ENCODE measurements around the gene SLC24A3.

The SLC24A3 gene

GRCh38 chr20:19531446-19531845, 319.0 kb downstream of the SLC24A3 start:
- H3K4me3 ChIP-seq (ENCODE audit: low read length) = no peak overlapping the region
- no peak for TF ChIP-seq ZNF274 (IDR thresholded peaks at IDR 0.05; ENCODE audit: low read depth, low read length)

GRCh38 chr20:19538556-19538955, 326.1 kb downstream of the SLC24A3 start:
- TF ChIP-seq ZNF274 (IDR thresholded peaks at IDR 0.05; ENCODE audit: low read depth, low read length) = no peak
- H3K4me3 ChIP-seq (ENCODE audit: low read length) = no peak overlapping the region

- no peak for TF ChIP-seq ZNF274 (IDR thresholded peaks at IDR 0.05; ENCODE audit: low read depth, low read length)
- no peak overlapping the region for H3K4me3 ChIP-seq (ENCODE audit: low read length)
Measured at GRCh38 chr20:19539191-19539590, 326.7 kb downstream of the SLC24A3 start.

GRCh38 chr20:19540392-19540791, 327.9 kb downstream of the SLC24A3 start:
- TF ChIP-seq ZNF274 (IDR thresholded peaks at IDR 0.05; ENCODE audit: low read depth, low read length) = no peak
- H3K4me3 ChIP-seq (ENCODE audit: low read length) = no peak overlapping the region

- TF ChIP-seq ZNF274 (IDR thresholded peaks at IDR 0.05; ENCODE audit: low read depth, low read length) = no peak
- H3K4me3 ChIP-seq (ENCODE audit: low read length) = no peak overlapping the region
Measured at GRCh38 chr20:19543101-19543500, 330.7 kb downstream of the SLC24A3 start.

GRCh38 chr20:19544684-19545083, 332.2 kb downstream of the SLC24A3 start:
- TF ChIP-seq ZNF274 (IDR thresholded peaks at IDR 0.05; ENCODE audit: low read depth, low read length) = no peak
- H3K4me3 ChIP-seq (ENCODE audit: low read length) = no peak overlapping the region

GRCh38 chr20:19546648-19547047, 334.2 kb downstream of the SLC24A3 start:
- H3K4me3 ChIP-seq (ENCODE audit: low read length) = no peak overlapping the region
- TF ChIP-seq ZNF274 (IDR thresholded peaks at IDR 0.05; ENCODE audit: low read depth, low read length) = no peak

- no peak overlapping the region for H3K4me3 ChIP-seq (ENCODE audit: low read length)
- no peak for TF ChIP-seq ZNF274 (IDR thresholded peaks at IDR 0.05; ENCODE audit: low read depth, low read length)
Measured at GRCh38 chr20:19547547-19547946, 335.1 kb downstream of the SLC24A3 start.

- no peak overlapping the region for H3K4me3 ChIP-seq (ENCODE audit: low read length)
- no peak for TF ChIP-seq ZNF274 (IDR thresholded peaks at IDR 0.05; ENCODE audit: low read depth, low read length)
Measured at GRCh38 chr20:19549896-19550295, 337.5 kb downstream of the SLC24A3 start.

- no peak overlapping the region for H3K4me3 ChIP-seq (ENCODE audit: low read length)
- TF ChIP-seq ZNF274 (IDR thresholded peaks at IDR 0.05; ENCODE audit: low read depth, low read length) = no peak
Measured at GRCh38 chr20:19552221-19553180, 340.1 kb downstream of the SLC24A3 start.

GRCh38 chr20:19554666-19555065, 342.2 kb downstream of the SLC24A3 start:
- TF ChIP-seq ZNF274 (IDR thresholded peaks at IDR 0.05; ENCODE audit: low read depth, low read length) = no peak
- H3K4me3 ChIP-seq (ENCODE audit: low read length) = no peak overlapping the region

GRCh38 chr20:19555726-19556125, 343.3 kb downstream of the SLC24A3 start:
- H3K4me3 ChIP-seq (ENCODE audit: low read length) = no peak overlapping the region
- no peak for TF ChIP-seq ZNF274 (IDR thresholded peaks at IDR 0.05; ENCODE audit: low read depth, low read length)

GRCh38 chr20:19557291-19557690, 344.8 kb downstream of the SLC24A3 start:
- TF ChIP-seq ZNF274 (IDR thresholded peaks at IDR 0.05; ENCODE audit: low read depth, low read length) = no peak
- no peak overlapping the region for H3K4me3 ChIP-seq (ENCODE audit: low read length)

- H3K4me3 ChIP-seq (ENCODE audit: low read length) = no peak overlapping the region
- TF ChIP-seq ZNF274 (IDR thresholded peaks at IDR 0.05; ENCODE audit: low read depth, low read length) = no peak
Measured at GRCh38 chr20:19560881-19561480, 348.5 kb downstream of the SLC24A3 start.

GRCh38 chr20:19562426-19562825, 350.0 kb downstream of the SLC24A3 start:
- no peak overlapping the region for H3K4me3 ChIP-seq (ENCODE audit: low read length)
- no peak for TF ChIP-seq ZNF274 (IDR thresholded peaks at IDR 0.05; ENCODE audit: low read depth, low read length)

Measured in GM08714 (cell line).